ENCODE results near the gene LCA5.
"Not testable (repeated sequence)": the region's sequence is repeated elsewhere in the genome, so short reads cannot be mapped to it uniquely, and the experiment has no call there.

LCA5 gene

DNA sequence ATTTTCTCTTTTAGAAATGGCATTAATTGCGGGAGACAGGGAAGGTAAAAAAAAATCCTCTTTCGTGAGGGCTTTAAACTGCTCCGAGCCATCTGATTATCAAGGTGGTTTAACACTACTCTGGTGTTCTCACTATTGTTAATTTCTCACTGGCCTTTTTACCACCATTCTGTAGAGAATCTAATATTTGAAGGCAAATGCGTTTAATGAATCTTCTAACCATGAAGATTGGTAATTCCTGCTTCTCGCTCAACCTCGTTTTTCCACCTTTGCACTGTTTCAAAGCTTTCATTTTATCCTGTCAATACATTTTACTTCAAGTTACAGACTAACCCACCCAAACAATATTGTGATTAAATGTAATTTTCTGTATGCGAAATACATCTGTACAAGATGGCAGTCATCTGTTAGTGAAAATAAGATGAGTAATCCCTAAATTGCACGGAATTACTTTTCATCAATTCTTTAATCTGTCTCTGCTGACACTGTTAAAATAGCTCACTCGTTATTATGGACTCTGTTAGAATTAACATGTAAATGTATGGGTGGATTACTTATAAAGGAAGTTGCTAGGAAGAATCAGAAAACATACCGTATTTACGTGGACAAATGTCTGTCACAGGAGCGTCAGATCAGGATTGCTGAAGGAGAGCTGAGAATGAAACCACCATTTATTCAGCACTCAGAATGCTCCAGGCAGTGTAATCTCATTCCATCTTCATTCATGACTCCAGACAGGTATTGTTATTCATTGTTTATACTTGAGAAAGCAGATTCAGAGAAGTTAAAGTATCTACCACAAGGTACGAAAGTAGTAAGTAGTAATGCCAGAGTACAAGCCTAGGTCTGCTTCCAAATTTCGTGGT lies 1.1 kb upstream of the LCA5 start:
- DNase-seq (ENCODE audit: low read depth in 3 of 3): no peak

DNA sequence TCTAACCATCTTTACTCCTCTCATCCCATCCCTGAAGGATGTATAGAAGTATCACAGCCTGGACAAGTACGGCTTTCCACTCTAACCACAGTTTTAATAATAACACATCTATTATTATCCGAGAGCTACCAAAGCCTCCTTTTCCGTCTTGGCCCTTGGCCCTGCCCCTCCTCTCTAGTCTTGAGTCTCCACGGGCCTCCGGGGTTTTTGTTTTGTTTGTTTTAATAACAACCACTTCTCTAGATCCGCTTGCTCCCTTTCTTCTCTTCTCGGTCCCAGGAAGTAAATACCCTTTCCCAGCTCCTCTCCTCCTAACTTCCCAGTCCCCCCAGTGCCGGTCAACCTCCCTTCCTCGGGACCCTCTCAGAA lies 661 bp downstream of the LCA5 start:
- DNase-seq (ENCODE audit: low read depth in 3 of 3): no peak

DNA sequence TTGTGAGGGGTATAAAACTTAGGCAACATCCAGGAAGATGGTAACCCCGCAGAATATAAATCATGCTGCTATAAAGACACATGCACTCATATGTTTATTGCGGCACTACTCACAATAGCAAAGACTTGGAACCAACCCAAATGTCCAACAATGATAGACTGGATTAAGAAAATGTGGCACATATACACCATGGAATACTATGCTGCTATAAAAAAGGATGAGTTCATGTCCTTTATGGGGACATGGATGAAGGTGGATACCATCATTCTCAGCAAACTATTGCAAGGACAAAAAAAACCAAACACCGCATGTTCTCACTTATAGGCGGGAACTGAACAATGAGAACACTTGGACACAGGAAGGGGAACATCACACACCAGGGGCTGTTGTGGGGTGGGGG lies 7.7 kb downstream of the LCA5 start:
- DNase-seq (ENCODE audit: low read depth in 3 of 3): not testable (repeated sequence)

DNA sequence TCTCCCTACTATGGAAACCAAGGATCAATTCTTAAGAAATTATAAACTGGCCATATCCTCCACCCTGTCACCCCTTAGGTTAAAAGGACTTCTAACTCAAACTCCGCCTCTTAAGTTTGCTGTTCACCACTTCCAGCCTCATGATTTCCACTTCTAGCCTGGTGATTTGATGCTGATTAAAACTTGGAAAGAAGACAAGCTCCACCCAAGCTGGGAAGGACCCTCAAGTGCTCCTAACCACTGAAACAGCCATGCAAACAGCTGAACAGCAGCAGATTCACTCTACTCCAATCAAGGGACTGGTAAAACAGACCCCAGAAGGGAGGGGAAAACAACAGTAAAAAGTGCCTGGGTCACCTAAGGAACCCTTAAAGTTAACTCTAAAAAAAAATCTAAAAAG lies 10.3 kb downstream of the LCA5 start:
- no peak for DNase-seq (ENCODE audit: low read depth in 3 of 3)

DNA sequence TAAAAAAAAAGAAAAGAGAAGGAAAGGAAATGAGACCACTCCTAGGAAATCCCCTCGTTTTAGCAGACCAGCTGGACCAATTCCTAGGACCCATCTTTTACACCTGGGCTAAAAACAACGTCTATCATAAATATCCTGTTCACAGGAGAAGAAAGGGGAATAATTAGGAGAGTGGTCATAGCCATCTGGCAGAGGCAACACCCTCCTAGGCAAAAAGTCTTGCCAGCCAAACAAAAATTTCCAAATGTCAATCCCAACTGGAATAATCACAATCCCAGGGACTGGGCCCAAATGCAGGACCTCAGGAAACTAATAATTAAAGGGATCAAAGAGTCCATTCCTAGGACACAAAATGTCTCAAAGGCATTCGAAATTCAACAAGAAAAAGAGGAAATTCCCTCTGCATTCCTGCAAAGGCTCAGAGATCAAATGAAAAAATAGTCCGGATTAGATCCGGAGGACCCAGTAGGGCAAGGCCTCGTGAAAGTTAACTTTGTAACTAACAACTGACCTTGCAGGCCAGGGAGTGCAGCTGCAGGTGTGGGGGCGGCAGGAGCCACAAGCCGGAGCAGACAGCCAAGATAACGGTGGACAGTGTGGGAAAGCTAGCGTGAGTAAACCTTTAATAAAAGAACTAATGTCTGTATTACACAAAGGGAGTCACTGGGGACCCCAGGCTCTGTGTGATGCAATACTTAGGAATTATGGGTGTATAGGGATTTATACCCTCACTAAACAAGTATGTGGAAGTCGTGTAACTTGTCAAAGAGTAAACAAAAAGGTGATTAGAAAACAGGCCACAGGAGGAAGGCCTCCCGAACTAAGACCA lies 11.7 kb downstream of the LCA5 start:
- no peak for DNase-seq (ENCODE audit: low read depth in 3 of 3)

DNA sequence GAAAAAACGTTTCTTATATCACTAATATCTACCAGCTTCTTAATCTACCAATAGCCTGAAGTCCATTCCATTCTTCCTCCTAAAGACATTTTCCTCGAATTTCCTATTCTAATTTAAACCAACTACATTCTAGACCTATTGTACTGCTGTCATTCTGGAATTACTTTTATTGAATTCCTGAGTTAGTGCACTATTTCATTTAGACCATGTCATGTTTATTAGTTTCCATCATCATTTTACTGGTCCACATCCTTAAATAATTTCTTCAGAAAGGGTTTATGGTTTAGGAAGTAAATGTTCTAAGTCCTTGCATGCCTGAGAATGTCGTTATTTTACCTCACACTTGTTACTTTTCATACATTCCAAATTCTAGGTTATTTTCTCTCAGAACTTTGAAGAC lies 13.2 kb downstream of the LCA5 start:
- no peak for DNase-seq (ENCODE audit: low read depth in 3 of 3)

DNA sequence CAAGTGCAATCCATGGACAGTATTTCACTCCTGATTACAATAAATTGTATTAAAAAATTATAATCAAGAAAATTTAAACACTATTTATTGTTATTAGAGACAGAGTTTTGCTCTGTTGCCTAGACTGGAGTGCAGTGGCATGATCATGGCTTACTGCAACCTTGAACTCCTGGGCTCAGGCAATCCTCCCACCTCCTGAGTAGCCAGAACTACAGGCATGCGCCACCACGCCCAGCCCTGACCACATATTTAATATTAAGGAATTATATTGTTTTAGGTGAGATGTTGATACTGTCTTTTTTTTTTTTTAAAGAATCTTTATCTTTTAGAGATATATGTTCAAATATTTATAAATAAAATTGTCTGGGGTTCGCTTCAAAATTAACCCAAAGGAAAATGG lies 14.6 kb downstream of the LCA5 start:
- no peak for DNase-seq (ENCODE audit: low read depth in 3 of 3)

DNA sequence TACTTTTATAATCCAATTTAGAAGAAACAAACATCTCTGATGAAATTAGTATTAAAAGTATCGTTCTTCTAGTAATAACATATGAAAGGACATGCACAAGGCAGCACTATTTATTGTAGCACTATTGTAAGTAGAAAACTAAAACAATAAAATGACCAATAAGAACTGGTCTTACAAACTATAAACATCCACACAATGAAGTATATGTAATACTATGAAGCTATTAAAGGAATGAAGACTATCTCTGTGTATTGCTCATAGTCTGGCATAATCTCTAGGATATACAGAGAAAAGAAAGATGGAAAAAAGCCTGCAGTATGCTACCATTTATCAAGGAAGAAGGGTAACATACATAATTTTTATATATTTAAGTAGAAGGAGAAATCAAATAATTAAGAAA lies 16.7 kb downstream of the LCA5 start:
- DNase-seq (ENCODE audit: low read depth in 3 of 3): no peak

DNA sequence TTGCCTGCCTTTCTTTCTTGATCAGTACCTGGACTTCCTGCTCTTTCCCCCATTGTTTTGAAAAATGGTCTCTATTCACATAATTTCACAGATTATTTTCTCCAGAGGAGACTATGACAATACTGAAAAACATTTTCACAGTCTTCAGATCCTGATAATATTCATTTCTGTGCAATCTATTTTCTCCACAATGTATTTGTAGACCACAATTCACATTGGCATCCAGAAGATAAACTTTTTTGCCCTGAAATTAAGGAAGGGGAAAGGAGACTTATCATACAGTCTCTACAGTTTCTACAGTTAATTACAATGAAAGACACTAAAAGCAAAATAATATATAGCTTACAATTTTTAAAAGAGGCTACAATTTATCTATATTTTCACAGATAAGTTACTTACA lies 18.4 kb downstream of the LCA5 start:
- no peak for DNase-seq (ENCODE audit: low read depth in 3 of 3)

DNA sequence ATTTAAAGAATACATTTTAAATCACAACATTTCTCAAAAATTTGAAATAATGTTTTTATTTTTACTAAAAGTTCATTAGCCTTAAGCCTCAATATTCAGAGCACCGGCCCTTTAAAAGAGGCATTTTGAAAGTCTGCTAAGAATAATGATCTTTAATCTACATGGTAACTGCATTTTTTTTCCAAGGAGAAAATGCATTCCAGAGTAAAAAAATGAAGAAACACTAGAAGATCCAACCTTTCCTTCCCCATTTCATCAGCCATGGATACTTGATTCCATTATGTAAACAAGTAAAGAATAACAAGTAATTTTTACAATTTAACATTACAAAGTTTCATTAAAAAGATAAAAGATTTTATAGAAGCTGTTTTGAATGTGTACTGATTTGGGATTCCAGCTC lies 21.8 kb downstream of the LCA5 start:
- DNase-seq (ENCODE audit: low read depth in 3 of 3): no peak

DNA sequence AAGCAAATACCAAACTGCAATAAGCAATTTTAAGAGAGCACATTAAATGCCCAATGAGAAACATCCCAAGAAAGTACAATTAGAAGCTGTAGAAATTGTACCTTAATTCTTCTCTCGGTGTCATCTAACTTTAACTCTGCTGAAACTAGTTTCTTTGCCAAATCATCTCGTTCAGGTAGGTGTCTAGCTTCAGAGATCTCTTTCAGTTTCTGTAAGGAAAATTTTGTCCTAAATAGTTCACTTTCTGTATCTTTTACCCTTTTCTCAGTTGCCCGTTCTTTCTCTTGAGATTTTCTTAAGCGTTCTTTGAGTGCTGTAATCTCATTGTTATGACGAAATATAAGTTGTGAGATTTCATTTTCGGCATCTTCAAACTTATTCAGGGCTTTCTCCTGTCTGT lies 24.1 kb downstream of the LCA5 start:
- DNase-seq (ENCODE audit: low read depth in 3 of 3): no peak

DNA sequence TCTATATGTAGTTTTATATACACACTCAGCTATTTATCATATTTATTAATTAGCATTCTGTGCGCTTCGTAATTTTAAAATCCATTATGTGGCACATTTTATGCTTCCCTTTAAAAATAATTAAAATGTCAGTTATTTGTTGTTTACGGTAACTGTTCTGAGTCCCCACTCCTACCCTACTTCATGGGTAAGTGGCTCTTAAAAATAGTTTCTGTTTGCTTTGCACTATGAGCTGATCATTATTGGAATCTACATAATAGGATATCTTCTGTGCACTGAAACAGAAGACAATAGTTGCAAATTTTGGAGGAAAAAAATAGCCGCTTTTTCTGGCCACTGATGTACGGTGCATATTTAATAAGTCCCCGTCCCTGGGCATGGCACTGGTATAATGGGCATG lies 25.2 kb downstream of the LCA5 start:
- no peak for DNase-seq (ENCODE audit: low read depth in 3 of 3)

DNA sequence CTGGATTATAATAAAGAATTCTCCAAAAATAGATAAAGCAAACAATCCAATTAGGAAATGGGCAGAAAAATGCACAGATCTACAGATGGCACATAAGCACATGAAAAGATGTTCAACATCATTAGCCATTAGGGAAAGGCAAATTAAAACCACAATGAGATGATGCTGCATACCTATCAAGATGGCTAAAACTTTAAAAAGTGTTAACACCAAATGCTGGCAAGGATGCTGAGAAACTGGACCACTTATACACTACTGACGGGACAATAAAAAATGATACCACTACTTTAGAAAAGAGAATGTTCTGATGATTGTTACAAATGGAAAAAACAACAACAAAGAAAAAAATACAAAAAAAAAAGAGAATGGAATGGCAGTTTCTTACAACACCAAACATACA lies 26.5 kb downstream of the LCA5 start:
- no peak for DNase-seq (ENCODE audit: low read depth in 3 of 3)

DNA sequence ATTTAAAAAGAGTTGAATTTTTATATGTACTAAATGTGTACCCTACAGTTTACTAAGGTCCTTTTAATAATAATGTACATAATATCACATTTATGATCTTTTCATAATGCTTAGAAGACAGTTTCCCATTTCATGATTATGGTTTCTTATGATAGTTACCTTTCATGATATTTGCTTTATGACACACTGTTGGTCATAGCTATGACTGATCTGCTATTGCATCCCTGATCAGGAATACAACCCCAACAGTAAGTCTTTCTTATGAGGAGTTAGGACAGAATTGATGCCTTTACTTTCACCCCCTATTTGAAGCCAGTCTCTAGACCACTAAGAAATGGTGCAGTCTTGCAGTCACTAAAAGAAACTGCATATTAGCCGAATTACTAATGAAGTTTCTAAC lies 31.0 kb downstream of the LCA5 start:
- DNase-seq (ENCODE audit: low read depth in 3 of 3): no peak

DNA sequence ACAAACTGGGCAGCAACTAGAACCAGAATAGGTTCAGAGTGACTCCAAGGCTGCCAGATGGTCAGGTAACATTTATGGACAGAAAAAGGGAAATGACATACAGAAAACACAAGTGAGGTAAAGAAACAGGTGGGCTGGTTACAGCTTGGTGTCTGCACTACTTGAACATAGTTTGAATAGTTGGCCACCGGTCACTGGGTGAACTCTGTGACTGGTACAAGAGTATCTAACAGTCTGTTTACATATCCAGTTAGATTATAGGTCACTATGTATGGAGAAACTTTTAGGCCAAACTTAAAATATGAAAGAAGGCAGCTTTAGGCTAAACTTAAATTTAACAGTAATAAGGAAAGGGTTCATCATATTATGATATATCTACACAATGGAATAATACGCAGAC lies 32.9 kb downstream of the LCA5 start:
- no peak for DNase-seq (ENCODE audit: low read depth in 3 of 3)

DNA sequence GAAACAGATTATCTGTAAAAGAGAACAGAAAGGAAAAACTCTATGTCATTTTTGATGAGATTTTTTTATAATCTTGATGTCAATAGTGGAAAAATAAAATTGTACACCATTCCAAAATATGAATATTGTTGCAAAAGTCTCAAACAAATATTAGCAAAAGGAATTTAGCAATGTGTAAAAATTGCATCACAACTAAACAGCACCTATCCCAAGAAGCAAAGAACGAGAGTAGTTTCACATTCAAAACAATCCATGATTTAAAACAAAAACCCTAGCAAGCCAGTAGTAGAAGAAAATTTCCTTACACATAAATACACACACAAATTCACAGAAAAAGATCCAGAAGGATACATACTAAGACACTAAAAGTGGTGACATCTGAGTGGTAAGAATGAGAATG lies 38.4 kb downstream of the LCA5 start:
- no peak for DNase-seq (ENCODE audit: low read depth in 3 of 3)

DNA sequence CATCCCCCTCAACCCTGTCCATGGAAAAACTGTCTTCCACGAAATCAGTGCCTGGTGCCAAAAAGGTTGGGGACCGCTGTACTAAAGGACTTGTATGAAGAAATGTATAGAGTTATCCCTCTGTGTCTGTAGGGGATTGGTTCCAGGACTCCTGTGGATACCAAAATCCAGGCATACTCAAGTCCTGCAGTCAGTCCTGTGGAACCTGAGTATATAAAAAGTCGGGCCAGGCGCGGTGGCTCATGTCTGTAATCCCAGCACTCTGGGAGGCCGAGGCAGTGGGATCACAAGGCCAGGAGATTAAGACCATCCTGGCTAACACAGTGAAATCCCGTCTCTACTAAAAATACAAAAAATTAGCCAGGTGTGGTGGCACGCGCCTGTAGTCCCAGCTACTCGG lies 42.0 kb downstream of the LCA5 start:
- DNase-seq (ENCODE audit: low read depth in 3 of 3): no peak

DNA sequence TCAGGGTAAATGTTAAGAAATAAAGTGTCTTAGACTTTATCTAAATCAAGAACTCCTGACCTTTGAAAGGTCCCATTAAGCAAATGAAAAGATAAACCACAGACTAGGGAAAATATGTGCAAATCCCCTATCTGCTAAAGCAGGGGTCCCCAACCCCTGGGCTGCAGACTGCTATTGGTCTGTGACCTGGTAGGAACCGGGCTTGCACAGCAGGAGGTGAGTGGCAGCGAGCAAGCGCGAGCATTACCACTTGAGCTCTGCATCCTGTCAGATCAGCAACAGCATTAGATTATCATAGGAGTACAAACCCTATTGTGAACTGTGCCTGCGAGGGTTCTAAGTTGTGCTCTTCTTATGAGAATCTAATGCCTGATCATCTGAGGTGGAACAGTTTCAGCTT lies 42.4 kb downstream of the LCA5 start:
- DNase-seq (ENCODE audit: low read depth in 3 of 3): no peak

DNA sequence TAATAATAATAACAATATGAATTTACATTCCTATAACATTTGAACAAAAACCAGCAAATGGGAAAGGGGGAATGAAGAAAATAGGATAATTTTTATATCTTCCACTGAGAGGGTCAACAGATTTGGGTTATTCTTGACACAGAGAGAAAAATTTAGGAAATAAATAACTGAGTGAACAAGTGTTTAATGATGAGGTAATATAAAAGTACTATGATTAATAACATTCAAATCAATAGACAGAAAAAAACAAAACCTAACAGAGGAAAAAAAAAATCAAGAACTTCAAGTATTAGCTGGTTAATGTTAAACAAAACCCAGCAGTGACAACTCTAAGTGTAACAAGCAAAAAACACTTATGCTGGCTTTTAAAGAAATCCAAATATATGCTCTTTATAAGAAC lies 66.5 kb downstream of the LCA5 start:
- no peak for DNase-seq (ENCODE audit: low read depth in 3 of 3)

DNA sequence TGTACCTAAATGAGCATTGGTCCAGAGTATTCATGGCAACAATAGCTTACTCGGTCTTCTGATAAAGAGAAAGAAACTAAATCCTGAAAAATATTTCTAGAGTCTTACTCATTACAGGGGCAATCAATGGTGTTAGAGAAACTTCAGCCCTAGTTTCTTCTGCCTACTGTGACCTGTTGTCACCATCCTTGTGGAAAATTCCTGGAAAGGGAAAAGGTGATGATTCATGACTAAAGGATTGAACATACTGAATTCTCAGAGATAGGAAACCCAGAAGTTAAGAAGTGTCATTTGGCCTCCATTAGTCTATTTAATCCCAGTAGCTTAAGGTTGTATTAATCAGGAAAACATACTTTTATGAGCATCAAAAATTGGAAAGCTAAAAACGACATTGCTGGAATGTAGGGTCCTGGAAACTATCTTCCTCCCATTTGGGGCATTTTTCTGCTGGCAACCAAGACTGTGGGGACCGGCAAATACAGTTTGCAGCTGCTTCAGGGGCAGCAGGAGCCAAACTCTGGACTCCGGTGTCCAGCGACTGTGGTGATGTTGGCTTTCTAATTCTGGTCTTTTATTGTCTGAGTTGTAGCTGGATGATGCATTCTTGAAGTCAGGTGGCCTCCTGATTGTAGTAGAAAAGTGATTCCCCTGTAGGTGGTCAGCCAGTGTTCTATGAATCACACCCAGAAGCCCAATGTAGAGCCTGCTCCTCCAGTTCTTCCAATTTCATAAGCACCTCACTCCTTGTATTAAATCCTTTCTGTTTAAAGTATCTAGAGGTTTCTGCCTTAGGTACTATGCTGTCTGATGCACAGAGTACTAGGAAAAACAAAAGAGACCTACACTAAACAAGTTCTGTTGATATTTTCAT lies 67.6 kb downstream of the LCA5 start:
- DNase-seq (ENCODE audit: low read depth in 3 of 3): no peak

DNA sequence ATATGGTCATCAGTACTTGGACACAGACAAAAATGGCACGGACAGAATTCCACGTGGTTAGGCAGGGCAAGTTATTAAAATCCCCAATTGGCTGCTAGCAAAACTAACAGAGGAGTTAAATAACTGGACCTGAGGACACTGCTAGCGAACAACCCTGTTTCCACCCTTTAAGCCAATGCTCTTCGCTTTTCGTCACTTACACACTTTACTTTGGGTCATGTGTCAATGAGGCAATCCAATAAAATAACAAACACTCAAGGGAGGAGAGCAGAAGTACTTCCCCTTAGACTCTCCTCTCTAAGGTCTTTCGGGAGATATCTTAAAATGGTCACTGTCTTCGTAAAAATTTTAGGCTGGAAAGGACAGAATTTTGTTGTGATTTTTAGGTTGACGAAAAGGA lies 68.6 kb downstream of the LCA5 start:
- DNase-seq (ENCODE audit: low read depth in 3 of 3): no peak

DNA sequence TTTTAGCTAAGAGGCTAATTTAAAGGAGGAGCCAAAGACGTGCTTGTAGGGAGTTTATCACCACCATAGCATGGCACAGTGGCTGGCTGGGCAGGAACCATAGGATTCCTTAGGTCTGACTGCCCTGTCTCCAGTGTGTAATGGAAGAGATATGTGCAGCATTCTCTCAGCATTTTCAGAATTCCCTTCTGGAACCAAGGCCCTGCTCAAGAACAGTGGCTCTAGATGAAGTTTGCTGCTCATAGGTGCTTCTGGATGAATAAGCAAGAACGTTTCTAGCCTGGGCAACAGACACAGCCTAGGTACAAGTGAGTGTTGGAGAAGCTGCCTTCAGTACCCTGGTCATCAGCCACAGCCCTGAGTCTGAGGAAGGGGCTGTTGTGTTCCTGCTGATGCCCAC lies 69.1 kb downstream of the LCA5 start:
- no peak for DNase-seq (ENCODE audit: low read depth in 3 of 3)

All from stimulated activated CD4-positive, alpha-beta T cell treated with anti-CD3 and anti-CD28 coated beads, TNF-alpha, amount 100 ng/mL, for 4 hours (primary cell).